K562 (cell line): Measurements from ENCODE around the gene MYO16. TPM values are rescaled to one million over a fixed set of nuclear protein-coding genes. Genes with fewer than 3 reads are reported as not detected.

Source experiments
- ELK3 ChIP-seq: fragments of 450-650 bp; formaldehyde crosslinking; IDR thresholded peaks from 2 replicates; pipeline ENCODE4 v1.4.0; 2020; ENCODE audit warnings: mild to moderate bottlenecking
- FOXM1 ChIP-seq, 2 experiments: fragments of 450-650 bp in 1 of 2; sonication (generic) in 1 of 2; formaldehyde crosslinking in 1 of 2; IDR thresholded peaks; 2 replicates each; pipeline versions ENCODE4 v1.6.1 to v1.9.0; 2017 to 2022; ENCODE audit warnings: low read depth in 2 of 2, mild to moderate bottlenecking in 2 of 2, missing genetic modification reagents in 1 of 2, moderate library complexity in 1 of 2
- LEF1 ChIP-seq: fragments of 450-650 bp; IDR thresholded peaks from 2 replicates; pipeline ENCODE4 v1.6.1; 2016; ENCODE audit warnings: mild to moderate bottlenecking
- SNIP1 ChIP-seq: fragments of 450-650 bp; IDR thresholded peaks from 2 replicates; pipeline ENCODE4 v1.7.1; 2017; ENCODE audit warnings: low read depth, mild to moderate bottlenecking
- STAT5B ChIP-seq: fragments of 250-450 bp; sonication (Bioruptor Pico); IDR thresholded peaks from 2 replicates; pipeline ENCODE4 v1.8.0; 2021; ENCODE audit warnings: mild to moderate bottlenecking, inconsistent platforms
- ZBTB40 ChIP-seq, 2 experiments: fragments of 450-650 bp in 1 of 2; sonication (generic) in 1 of 2; formaldehyde crosslinking in 1 of 2; IDR thresholded peaks; 2 replicates each; pipeline versions ENCODE4 v1.7.1 to v1.9.0; 2016 to 2022; ENCODE audit warnings: inconsistent platforms in 1 of 2, mild to moderate bottlenecking in 1 of 2, missing genetic modification reagents in 1 of 2
- ZNF134 ChIP-seq: fragments of 250-450 bp; sonication (Bioruptor Pico); conservative IDR thresholded peaks from 2 replicates; pipeline ENCODE4 v1.4.0; 2020
- ZNF316 ChIP-seq: fragments of 450-650 bp; IDR thresholded peaks from 2 replicates; pipeline ENCODE4 v1.6.1; 2016
- polyA plus RNA-seq, 8 experiments: library from polyadenylated mRNA; depleted of rRNA in 4 of 8; stranded (reverse) in 5 of 8; unstranded in 3 of 8; fragments of >200 nt; fragmentation: Nextera tagmentation in 2 of 8; fragmentation: Illumina TruSeq in 1 of 8; extraction: Ambion mirVana in 2 of 8; extraction: Trizol in 1 of 8; gene quantifications; 2 replicates each; pipeline versions ENCODE4 v1.2.1 to v1.2.3, GENCODE V29; 2011 to 2014; ENCODE audit warnings: inconsistent platforms in 1 of 8, missing spikeins in 1 of 8
- total RNA-seq, 7 experiments: library from RNA; depleted of rRNA in 6 of 7; stranded (reverse); fragments of >200 nt in 6 of 7; fragmentation: Illumina TruSeq in 2 of 7; extraction: Trizol in 2 of 7; gene quantifications; 2 replicates each; pipeline versions ENCODE4 v1.2.1 to v1.2.3, GENCODE V29; 2011 to 2021; ENCODE audit warnings: low replicate concordance in 1 of 7
- TF ChIP-seq, protein P1 (sequence below): fragments of 200-800 bp; sonication (Bioruptor generic); IDR thresholded peaks from 2 replicates; pipeline ENCODE4 v1.6.1; 2017; ENCODE audit warnings: missing genetic modification characterization, missing compliant biosample characterization
- TF ChIP-seq, protein P2 (sequence below): fragments of 250-450 bp; sonication (Bioruptor Pico); IDR thresholded peaks from 2 replicates; pipeline ENCODE4 v1.4.0; 2020; ENCODE audit warnings: mild to moderate bottlenecking, moderate library complexity

Gene MYO16
- total and polyA plus RNA-seq, 9 of the 15 experiments (the other 6 are each of a cell fraction or from before 2014, with no cell fraction given), result 4.3 to 45.7 (median 12.1) TPM

DNA sequence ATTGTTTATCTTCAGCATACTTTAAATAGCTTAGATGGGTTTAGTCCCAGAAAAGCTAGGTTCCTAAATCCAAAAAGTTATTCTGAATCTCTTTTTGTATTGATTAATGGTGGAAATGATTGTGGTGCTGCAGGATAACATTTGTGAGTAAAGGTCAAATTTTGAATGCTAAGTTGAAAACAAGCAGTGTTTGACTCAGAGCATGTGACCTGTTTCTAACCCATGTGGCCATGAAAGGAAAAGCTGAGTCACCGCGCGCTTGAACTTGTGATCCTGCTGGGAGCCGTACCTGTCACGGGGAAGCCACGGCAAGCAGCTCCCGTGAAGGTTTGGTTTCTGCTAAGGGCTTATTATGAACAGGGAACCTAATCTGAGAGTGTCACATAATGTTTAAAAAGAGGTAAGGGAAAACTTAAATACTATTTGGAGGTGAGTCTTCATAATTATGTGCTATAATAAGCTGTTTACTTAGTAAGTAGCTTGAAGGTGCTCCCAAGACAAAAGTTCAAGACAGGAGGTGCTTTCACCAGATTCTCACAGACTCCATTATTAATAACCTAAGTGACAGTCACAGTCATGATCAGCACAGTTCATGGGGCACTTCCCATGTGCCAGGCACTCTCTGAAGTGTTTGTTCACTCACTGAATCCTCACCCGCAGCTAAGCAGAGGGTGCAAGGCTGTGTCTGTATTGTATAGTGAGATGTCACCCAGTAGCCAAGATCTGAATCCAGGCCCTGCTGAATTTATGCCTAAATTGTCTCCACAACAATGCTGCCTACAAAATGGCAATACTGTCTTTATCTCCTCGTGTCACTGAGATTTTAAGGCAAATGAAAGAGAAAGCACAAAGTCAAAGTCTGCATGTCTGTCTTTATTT is 286.5 kb downstream of the MYO16 start (continued):
- TF ChIP-seq, protein P1, sequence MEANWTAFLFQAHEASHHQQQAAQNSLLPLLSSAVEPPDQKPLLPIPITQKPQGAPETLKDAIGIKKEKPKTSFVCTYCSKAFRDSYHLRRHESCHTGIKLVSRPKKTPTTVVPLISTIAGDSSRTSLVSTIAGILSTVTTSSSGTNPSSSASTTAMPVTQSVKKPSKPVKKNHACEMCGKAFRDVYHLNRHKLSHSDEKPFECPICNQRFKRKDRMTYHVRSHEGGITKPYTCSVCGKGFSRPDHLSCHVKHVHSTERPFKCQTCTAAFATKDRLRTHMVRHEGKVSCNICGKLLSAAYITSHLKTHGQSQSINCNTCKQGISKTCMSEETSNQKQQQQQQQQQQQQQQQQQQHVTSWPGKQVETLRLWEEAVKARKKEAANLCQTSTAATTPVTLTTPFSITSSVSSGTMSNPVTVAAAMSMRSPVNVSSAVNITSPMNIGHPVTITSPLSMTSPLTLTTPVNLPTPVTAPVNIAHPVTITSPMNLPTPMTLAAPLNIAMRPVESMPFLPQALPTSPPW (CRISPR knock-in tag), result 0 out of 2 replicates have a peak, but pooled peaks have one; percentile 10
- peak; percentile 79 for TF ChIP-seq ZNF134
- TF ChIP-seq STAT5B (CRISPR knock-in tag), result no peak
- peak; percentile 58 for TF ChIP-seq FOXM1 (IDR thresholded peaks at IDR 0.05; ENCODE audit: low read depth)
- no peak for TF ChIP-seq FOXM1 (CRISPR knock-in tag; IDR thresholded peaks at IDR 0.05; ENCODE audit: low read depth)
- TF ChIP-seq LEF1, result peak; percentile 54; the same call in 1 of the 2 replicates
- TF ChIP-seq, protein P2, sequence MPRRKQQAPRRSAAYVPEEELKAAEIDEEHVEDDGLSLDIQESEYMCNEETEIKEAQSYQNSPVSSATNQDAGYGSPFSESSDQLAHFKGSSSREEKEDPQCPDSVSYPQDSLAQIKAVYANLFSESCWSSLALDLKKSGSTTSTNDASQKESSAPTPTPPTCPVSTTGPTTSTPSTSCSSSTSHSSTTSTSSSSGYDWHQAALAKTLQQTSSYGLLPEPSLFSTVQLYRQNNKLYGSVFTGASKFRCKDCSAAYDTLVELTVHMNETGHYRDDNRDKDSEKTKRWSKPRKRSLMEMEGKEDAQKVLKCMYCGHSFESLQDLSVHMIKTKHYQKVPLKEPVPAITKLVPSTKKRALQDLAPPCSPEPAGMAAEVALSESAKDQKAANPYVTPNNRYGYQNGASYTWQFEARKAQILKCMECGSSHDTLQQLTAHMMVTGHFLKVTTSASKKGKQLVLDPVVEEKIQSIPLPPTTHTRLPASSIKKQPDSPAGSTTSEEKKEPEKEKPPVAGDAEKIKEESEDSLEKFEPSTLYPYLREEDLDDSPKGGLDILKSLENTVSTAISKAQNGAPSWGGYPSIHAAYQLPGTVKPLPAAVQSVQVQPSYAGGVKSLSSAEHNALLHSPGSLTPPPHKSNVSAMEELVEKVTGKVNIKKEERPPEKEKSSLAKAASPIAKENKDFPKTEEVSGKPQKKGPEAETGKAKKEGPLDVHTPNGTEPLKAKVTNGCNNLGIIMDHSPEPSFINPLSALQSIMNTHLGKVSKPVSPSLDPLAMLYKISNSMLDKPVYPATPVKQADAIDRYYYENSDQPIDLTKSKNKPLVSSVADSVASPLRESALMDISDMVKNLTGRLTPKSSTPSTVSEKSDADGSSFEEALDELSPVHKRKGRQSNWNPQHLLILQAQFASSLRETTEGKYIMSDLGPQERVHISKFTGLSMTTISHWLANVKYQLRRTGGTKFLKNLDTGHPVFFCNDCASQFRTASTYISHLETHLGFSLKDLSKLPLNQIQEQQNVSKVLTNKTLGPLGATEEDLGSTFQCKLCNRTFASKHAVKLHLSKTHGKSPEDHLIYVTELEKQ (CRISPR knock-in tag), result no peak
- no peak for TF ChIP-seq ZBTB40 (IDR thresholded peaks at IDR 0.05)
- no peak for TF ChIP-seq ZBTB40 (CRISPR knock-in tag; IDR thresholded peaks at IDR 0.05)
- TF ChIP-seq ELK3 (CRISPR knock-in tag), result no peak
- TF ChIP-seq SNIP1, result no peak
- TF ChIP-seq ZNF316, result peak; percentile 85
